HepG2 (cell line): ENCODE data around the gene TMEM53. TPM values are rescaled to one million over a fixed set of nuclear protein-coding genes. Genes with fewer than 3 reads are reported as not detected.
A peak's percentile ranks its signal among the peaks of the same experiment; 100 is the strongest.

Experiments used
- ATF7 ChIP-seq, 2 experiments: fragments of 450-650 bp in 1 of 2; sonication (generic) in 1 of 2; formaldehyde crosslinking in 1 of 2; IDR thresholded peaks; 2 replicates each; pipeline versions ENCODE4 v1.4.0 to v1.6.1; 2016 to 2020; ENCODE audit warnings: antibody characterized with exemption in 1 of 2, mild to moderate bottlenecking in 1 of 2, missing genetic modification reagents in 1 of 2
- CEBPG ChIP-seq: IDR thresholded peaks from 2 replicates; pipeline ENCODE4 v1.6.1; 2016
- HDAC1 ChIP-seq: sonication (generic); formaldehyde crosslinking; IDR thresholded peaks from 2 replicates; pipeline ENCODE4 v1.5.1; 2020; ENCODE audit warnings: mild to moderate bottlenecking, missing genetic modification reagents
- HOXA5 ChIP-seq: sonication (generic); formaldehyde crosslinking; IDR thresholded peaks from 2 replicates; pipeline ENCODE4 v1.4.0; 2020; ENCODE audit warnings: missing genetic modification reagents
- KDM4B ChIP-seq: sonication (generic); formaldehyde crosslinking; IDR thresholded peaks from 2 replicates; pipeline ENCODE4 v1.4.0; 2020; ENCODE audit warnings: missing genetic modification reagents
- KDM5A ChIP-seq: fragments of 200-600 bp; sonication (generic); IDR thresholded peaks from 2 replicates; pipeline ENCODE4 v1.7.0; 2018; ENCODE audit warnings: antibody characterized with exemption, mild to moderate bottlenecking, low read length, borderline replicate concordance
- LCORL ChIP-seq, 2 experiments: fragments of 450-650 bp in 1 of 2; sonication (generic) in 1 of 2; formaldehyde crosslinking in 1 of 2; IDR thresholded peaks; 2 replicates each; pipeline versions ENCODE4 v1.5.0 to v1.6.1; 2017 to 2020; ENCODE audit warnings: antibody characterized with exemption in 1 of 2, missing genetic modification reagents in 1 of 2
- RORA ChIP-seq: sonication (generic); formaldehyde crosslinking; IDR thresholded peaks from 2 replicates; pipeline ENCODE4 v1.5.0; 2020; ENCODE audit warnings: mild to moderate bottlenecking, missing genetic modification reagents, moderate library complexity
- SMAD3 ChIP-seq: sonication (generic); formaldehyde crosslinking; IDR thresholded peaks from 2 replicates; pipeline ENCODE4 v1.4.0; 2020; ENCODE audit warnings: missing genetic modification reagents
- SMYD3 ChIP-seq: sonication (generic); formaldehyde crosslinking; IDR thresholded peaks from 2 replicates; pipeline ENCODE4 v1.8.1; 2023; ENCODE audit warnings: mild to moderate bottlenecking, missing genetic modification reagents
- STAG1 ChIP-seq: sonication (generic); formaldehyde crosslinking; IDR thresholded peaks from 2 replicates; pipeline ENCODE4 v1.4.0; 2020; ENCODE audit warnings: missing genetic modification reagents
- ZNF281 ChIP-seq: sonication (generic); formaldehyde crosslinking; IDR thresholded peaks from 2 replicates; pipeline ENCODE4 v1.4.0; 2020; ENCODE audit warnings: missing genetic modification reagents, borderline replicate concordance
- ZNF552 ChIP-seq: sonication (generic); formaldehyde crosslinking; IDR thresholded peaks from 2 replicates; pipeline ENCODE4 v1.9.0; 2022; ENCODE audit warnings: missing genetic modification reagents, mild to moderate bottlenecking, borderline replicate concordance
- ZSCAN20 ChIP-seq: sonication (generic); formaldehyde crosslinking; IDR thresholded peaks from 2 replicates; pipeline ENCODE4 v1.4.0; 2020; ENCODE audit warnings: missing genetic modification reagents, mild to moderate bottlenecking, borderline replicate concordance
- polyA plus RNA-seq, 8 experiments: library from polyadenylated mRNA; depleted of rRNA in 3 of 8; stranded (reverse) in 7 of 8; unstranded in 1 of 8; fragments of >200 nt; fragmentation: Illumina TruSeq in 4 of 8; extraction: Trizol in 4 of 8; gene quantifications; 2 replicates each; pipeline versions ENCODE4 v1.2.1 to v1.2.3, GENCODE V29; 2011 to 2016; ENCODE audit warnings: low read depth in 4 of 8, missing spikeins in 1 of 8, mixed read lengths in 1 of 8; ENCODE audit not compliant: insufficient read depth in 1 of 8
- total RNA-seq, 5 experiments: library from RNA; depleted of rRNA; stranded (reverse); fragments of >200 nt; fragmentation: Illumina TruSeq; extraction: Trizol; gene quantifications; 2 replicates each; pipeline ENCODE4 v1.2.3, GENCODE V29; 2016; ENCODE audit warnings: low read depth in 1 of 5
- TF ChIP-seq, protein P1 (sequence below): sonication (generic); formaldehyde crosslinking; IDR thresholded peaks from 2 replicates; pipeline ENCODE4 v1.4.0; 2020; ENCODE audit warnings: mild to moderate bottlenecking, missing genetic modification reagents
- TF ChIP-seq, protein P2 (sequence below): sonication (generic); formaldehyde crosslinking; IDR thresholded peaks from 2 replicates; pipeline ENCODE4 v1.4.0; 2020; ENCODE audit warnings: mild to moderate bottlenecking, missing genetic modification reagents

TMEM53 gene
- total and polyA plus RNA-seq, 2 of the 13 experiments (the other 11 are each of a cell fraction or from before 2014, with no cell fraction given) = 12.6 to 20.2 TPM

DNA sequence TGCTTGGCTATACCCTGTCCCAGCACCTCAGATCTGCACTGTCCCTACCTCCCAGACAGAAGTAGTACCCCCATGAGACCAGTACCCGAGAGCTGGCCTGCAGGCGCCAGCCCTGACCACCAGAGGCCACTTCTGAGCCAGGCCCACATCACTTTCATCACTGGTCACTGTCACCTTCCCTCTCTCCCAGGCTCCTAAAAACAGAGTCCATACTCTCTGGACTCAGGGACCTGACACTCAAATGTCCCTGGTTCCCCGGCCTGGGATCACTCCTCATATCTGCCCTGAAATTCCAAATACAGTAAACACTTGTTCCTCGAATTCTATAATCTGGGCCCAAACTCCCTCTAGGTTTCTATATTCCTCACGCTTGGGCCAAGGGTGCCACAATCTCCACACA lies 18.7 kb downstream of the TMEM53 start (continued):
- TF ChIP-seq, protein P1, sequence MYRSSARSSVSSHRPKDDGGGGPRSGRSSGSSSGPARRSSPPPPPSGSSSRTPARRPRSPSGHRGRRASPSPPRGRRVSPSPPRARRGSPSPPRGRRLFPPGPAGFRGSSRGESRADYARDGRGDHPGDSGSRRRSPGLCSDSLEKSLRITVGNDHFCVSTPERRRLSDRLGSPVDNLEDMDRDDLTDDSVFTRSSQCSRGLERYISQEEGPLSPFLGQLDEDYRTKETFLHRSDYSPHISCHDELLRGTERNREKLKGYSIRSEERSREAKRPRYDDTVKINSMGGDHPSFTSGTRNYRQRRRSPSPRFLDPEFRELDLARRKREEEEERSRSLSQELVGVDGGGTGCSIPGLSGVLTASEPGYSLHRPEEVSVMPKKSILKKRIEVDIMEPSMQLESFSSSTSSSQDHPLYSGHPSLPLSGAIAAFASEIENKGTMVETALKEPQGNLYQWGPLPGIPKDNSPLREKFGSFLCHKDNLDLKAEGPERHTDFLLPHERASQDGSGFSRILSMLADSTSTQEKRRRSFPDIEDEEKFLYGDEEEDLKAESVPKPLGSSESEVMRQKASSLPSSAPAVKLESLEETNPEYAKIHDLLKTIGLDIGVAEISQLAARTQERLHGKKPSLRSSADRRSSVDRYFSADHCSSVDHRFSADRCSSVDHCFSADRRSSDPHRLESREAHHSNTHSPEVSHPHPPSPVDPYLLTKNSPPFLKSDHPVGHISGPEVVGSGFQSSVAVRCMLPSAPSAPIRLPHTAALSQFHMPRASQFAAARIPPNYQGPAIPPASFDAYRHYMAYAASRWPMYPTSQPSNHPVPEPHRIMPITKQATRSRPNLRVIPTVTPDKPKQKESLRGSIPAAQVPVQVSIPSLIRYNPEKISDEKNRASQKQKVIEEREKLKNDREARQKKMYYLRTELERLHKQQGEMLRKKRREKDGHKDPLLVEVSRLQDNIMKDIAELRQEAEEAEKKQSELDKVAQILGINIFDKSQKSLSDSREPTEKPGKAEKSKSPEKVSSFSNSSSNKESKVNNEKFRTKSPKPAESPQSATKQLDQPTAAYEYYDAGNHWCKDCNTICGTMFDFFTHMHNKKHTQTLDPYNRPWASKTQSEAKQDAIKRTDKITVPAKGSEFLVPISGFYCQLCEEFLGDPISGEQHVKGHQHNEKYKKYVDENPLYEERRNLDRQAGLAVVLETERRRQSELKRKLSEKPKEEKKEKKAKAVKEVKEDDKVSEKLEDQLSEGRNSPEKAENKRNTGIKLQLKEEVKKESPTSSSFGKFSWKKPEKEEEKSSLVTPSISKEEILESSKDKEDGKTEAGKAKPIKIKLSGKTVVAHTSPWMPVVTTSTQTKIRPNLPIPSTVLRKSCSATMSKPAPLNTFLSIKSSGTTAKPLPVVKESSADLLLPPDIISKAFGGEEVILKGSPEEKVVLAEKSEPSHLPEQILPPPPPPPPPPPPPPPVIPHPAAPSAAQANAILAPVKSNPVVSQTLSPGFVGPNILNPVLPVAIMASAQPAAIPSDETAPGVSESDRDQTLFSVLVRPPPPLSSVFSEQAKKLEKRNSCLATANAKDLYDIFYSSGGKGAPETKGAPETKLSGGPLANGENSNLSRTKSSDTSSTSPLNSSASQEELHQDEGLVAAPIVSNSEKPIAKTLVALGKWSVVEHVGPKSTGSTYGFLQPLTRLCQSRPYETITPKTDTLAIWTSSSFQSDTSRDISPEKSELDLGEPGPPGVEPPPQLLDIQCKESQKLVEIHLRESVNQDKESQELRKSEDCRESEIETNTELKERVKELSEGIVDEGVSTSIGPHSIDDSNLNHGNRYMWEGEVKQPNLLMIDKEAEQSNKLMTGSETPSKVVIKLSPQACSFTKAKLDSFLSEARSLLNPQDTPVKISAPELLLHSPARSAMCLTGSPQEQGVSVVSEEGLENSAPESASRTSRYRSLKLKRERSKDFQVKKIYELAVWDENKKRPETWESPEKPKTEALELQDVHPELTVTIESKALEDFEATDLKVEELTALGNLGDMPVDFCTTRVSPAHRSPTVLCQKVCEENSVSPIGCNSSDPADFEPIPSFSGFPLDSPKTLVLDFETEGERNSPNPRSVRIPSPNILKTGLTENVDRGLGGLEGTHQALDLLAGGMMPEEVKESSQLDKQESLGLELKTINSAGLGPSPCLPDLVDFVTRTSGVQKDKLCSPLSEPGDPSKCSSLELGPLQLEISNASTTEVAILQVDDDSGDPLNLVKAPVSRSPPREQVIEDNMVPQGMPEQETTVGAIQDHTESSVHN (CRISPR knock-in tag) = no peak
- TF ChIP-seq ZNF552 (no peak), STAG1 (CRISPR knock-in tag) (peak; percentile 76), CEBPG (CRISPR knock-in tag) (peak; percentile 17; the same call in 1 of the 2 replicates), LCORL (IDR thresholded peaks at IDR 0.05) (no peak), LCORL (CRISPR knock-in tag; IDR thresholded peaks at IDR 0.05) (0 out of 2 replicates have a peak, but pooled peaks have one; percentile 50), SMYD3 (no peak), ZNF281 (no peak), RORA (no peak), KDM5A (no peak), SMAD3 (no peak), KDM4B (CRISPR knock-in tag) (no peak), ZSCAN20 (CRISPR knock-in tag) (no peak), ATF7 (IDR thresholded peaks at IDR 0.05) (no peak), ATF7 (CRISPR knock-in tag; IDR thresholded peaks at IDR 0.05) (no peak), HOXA5 (CRISPR knock-in tag) (peak; percentile 31; the same call in 1 of the 2 replicates), HDAC1 (no peak)
- TF ChIP-seq, protein P2, sequence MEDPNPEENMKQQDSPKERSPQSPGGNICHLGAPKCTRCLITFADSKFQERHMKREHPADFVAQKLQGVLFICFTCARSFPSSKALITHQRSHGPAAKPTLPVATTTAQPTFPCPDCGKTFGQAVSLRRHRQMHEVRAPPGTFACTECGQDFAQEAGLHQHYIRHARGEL (CRISPR knock-in tag) = 0 out of 2 replicates have a peak, but pooled peaks have one; percentile 64
